K562 (cell line): ENCODE results near the gene ADGRB3.

Experiments
- MTA1 ChIP-seq: fragments of 450-650 bp; IDR thresholded peaks from 2 replicates; pipeline ENCODE4 v1.6.1; 2017; ENCODE audit warnings: borderline replicate concordance
- NFE2L1 ChIP-seq: fragments of 450-650 bp; IDR thresholded peaks from 2 replicates; pipeline ENCODE4 v1.6.1; 2016; ENCODE audit warnings: missing genetic modification characterization, low read depth, mild to moderate bottlenecking, missing compliant biosample characterization, moderate library complexity, borderline replicate concordance
- RFX5 ChIP-seq: IDR thresholded peaks from 2 replicates; pipeline ENCODE4 v1.6.1; 2011; ENCODE audit warnings: low read depth, mild to moderate bottlenecking, improper control_type of control experiment, low read length
- RNF2 ChIP-seq: sonication (generic); IDR thresholded peaks from 2 replicates; pipeline ENCODE4 v1.6.1; 2016
- SIRT6 ChIP-seq: IDR thresholded peaks from one replicate; pipeline ENCODE4 v1.6.1; 2012; ENCODE audit warnings: low read depth, mild to moderate bottlenecking, control low read depth, inconsistent platforms, low read length, moderate library complexity
- SMARCA5 ChIP-seq: fragments of 450-650 bp; IDR thresholded peaks from 2 replicates; pipeline ENCODE4 v1.6.1; 2016
- SMC3 ChIP-seq: conservative IDR thresholded peaks from 2 replicates; pipeline ENCODE4 v1.6.1; 2011; ENCODE audit warnings: low read depth, low read length, improper control_type of control experiment; ENCODE audit not compliant: insufficient read depth
- ZNF175 ChIP-seq: fragments of 200-800 bp; sonication (Bioruptor generic); IDR thresholded peaks from 2 replicates; pipeline ENCODE4 v1.6.1; 2016; ENCODE audit warnings: low read depth, mild to moderate bottlenecking, missing genetic modification characterization, missing compliant biosample characterization
- ZNF184 ChIP-seq: sonication (generic); formaldehyde crosslinking; IDR thresholded peaks from 2 replicates; pipeline ENCODE4 v1.5.0; 2020; ENCODE audit warnings: missing genetic modification reagents

DNA sequence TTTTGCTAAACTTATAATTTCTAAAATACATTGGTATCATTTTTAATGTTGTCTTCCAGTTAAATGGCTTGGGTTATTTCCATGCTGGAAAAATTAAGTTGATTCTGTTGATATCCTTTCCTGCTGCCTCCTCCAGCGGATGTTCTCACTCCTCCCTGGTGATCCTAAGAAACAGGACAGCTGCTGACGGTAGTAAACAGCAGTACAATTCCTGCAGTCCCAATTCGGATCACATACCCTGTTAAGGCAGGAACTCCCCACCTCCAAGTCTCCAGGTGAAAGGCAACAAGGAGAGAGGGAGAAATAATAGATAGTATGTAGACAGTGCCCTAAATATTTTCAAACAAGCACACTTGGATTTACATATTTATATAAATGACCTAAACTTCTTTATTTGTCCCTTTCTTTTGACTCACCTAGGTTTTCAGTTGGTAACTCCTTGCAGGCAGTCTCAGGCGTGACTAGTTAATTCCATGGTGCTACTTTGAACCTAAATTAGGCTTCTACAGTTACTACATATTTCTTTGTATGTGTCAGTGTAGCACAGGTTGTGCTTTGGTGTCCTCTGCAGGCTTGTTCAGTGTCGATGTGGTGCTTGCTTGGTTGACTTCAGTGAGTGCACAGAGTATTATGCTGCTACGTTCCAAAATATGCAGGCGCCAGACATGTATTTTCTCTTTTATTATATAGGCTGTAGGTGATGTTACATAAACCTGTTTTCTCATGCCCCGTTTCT is 126.0 kb downstream of the ADGRB3 start:
- TF ChIP-seq ZNF175 (CRISPR knock-in tag) (no peak), RNF2 (no peak), ZNF184 (CRISPR knock-in tag) (no peak), SMC3 (peak; percentile 51; the same call in 1 of the 2 replicates), RFX5 (no peak), SIRT6 (no peak), NFE2L1 (tag) (no peak), SMARCA5 (no peak), MTA1 (no peak)
